Inferior parietal cortex (tissue), 1 donor: Measurements from ENCODE around the gene MYADM.

Experiments
- DNase-seq: peaks from one replicate; pipeline ENCODE4 v3.0.0-alpha.2; 2016; ENCODE audit errors: extremely low spot score

Gene MYADM

DNA sequence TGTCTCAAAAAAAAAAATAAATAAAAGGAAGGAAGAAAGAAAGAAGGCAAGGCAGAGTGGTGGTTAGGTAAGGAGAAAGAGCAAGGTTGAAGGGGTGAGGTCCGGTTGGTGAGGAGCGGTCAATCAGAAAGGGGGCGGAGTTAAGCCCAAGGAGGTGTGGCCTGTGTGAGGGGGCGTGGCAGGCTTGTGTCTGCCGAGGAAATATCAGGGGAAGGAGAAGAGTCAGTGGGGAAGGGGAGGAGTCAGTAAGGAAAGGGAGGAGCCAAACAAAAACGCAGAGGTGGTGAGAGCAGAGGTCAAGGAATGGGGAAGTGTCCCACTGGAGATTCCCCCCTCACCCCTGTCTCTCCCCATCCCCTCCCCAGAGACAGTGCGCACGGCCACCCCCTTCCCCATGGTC lies 47.3 kb downstream of the MYADM start:
- DNase-seq = no peak

DNA sequence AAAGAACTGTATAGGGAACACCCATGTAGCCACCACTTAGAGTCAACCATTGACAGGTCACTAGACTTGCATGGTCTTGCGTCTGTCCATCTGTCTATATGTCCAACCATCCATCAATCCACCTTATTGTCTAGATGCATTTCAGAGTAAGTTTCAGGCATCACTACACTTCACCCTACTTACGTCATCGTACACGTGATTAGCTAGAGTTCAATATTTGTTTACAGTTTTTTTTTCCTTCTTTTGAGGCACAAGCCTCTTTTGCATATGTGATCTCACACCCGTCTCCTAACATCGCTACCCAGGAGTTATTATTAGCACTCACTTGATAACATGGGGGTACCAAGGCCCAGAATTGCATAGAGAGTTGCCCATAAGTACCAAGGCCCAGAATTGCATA lies 48.3 kb downstream of the MYADM start:
- DNase-seq = no peak

DNA sequence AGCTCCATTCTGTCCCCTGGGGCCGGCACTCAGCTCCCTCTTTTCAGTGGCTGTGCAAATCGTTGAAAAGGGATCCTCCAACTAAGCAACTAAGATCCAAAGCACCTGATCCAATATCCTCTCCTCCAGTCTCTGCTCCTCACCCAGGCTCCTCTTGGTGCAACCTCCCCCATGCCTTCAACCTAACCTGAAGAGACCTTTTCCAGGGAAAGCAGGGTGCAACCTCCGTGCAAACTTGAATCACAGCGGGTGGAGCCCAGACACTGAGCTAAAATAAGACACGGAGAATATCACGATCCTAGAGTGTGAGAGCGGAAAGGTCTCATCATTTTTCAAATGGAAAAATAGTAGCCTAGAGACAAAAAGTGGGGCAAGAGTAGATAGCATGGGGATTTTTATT lies 49.7 kb downstream of the MYADM start:
- DNase-seq = no peak
